GM23248 (cell line): ENCODE measurements around the gene TMEM128. TPM values are rescaled to one million over a fixed set of nuclear protein-coding genes. Genes with fewer than 3 reads are reported as not detected.
"Not testable (repeated sequence)": the region's sequence is repeated elsewhere in the genome, so short reads cannot be mapped to it uniquely, and the experiment has no call there.

Source experiments
- DNase-seq: peaks from one replicate; pipeline ENCODE4 v3.0.0-alpha.2; 2015
- H2AFZ ChIP-seq: fragments of 200-600 bp; sonication (generic); 2 replicates; pipeline ENCODE4 v1.6.1; 2016; ENCODE audit warnings: antibody characterized with exemption
- H3F3A ChIP-seq: fragments of 200-600 bp; sonication (generic); 2 replicates; pipeline ENCODE4 v1.6.1; 2016; ENCODE audit warnings: mild to moderate bottlenecking, antibody characterized with exemption, mixed run types; ENCODE audit not compliant: insufficient read depth
- H3K27ac ChIP-seq: fragments of 200-600 bp; sonication (generic); 2 replicates; pipeline ENCODE4 v1.5.1; 2016; ENCODE audit warnings: mild to moderate bottlenecking
- H3K27me3 ChIP-seq: fragments of 200-600 bp; sonication (generic); replicated peaks from 2 replicates; pipeline ENCODE4 v1.6.1; 2016; ENCODE audit warnings: mild to moderate bottlenecking; ENCODE audit not compliant: insufficient read depth
- H3K36me3 ChIP-seq: fragments of 200-600 bp; sonication (generic); 2 replicates; pipeline ENCODE4 v1.6.1; 2016; ENCODE audit warnings: low read depth, mild to moderate bottlenecking
- H3K4me1 ChIP-seq: fragments of 200-600 bp; sonication (generic); 2 replicates; pipeline ENCODE4 v1.6.1; 2016; ENCODE audit warnings: mild to moderate bottlenecking; ENCODE audit not compliant: insufficient read depth
- H3K4me2 ChIP-seq: fragments of 200-600 bp; sonication (generic); one replicate; pipeline ENCODE4 v1.6.1; 2016; ENCODE audit warnings: mild to moderate bottlenecking; ENCODE audit not compliant: unreplicated experiment
- H3K4me3 ChIP-seq: fragments of 200-600 bp; sonication (generic); 2 replicates; pipeline ENCODE4 v1.5.1; 2016; ENCODE audit warnings: mild to moderate bottlenecking
- H3K79me2 ChIP-seq: fragments of 200-600 bp; sonication (generic); 2 replicates; pipeline ENCODE4 v1.6.1; 2016; ENCODE audit warnings: mild to moderate bottlenecking; ENCODE audit not compliant: insufficient read depth
- H3K9ac ChIP-seq: fragments of 200-600 bp; sonication (generic); 2 replicates; pipeline ENCODE4 v1.6.1; 2016; ENCODE audit warnings: mild to moderate bottlenecking
- H3K9me2 ChIP-seq: fragments of 200-600 bp; sonication (generic); 2 replicates; pipeline ENCODE4 v1.6.1; 2016; ENCODE audit warnings: mixed run types, mild to moderate bottlenecking, moderate library complexity; ENCODE audit not compliant: insufficient read depth
- H3K9me3 ChIP-seq: fragments of 200-600 bp; sonication (generic); one replicate; pipeline ENCODE4 v1.6.1; 2017; ENCODE audit warnings: low read depth
- H4K20me1 ChIP-seq: fragments of 200-600 bp; sonication (generic); 2 replicates; pipeline ENCODE4 v1.6.0; 2016; ENCODE audit not compliant: insufficient read depth
- EZH2 ChIP-seq: fragments of 200-600 bp; sonication (generic); IDR thresholded peaks from 2 replicates; pipeline ENCODE4 v1.6.1; 2018; ENCODE audit warnings: antibody characterized with exemption, mild to moderate bottlenecking; ENCODE audit not compliant: insufficient read depth, poor library complexity, severe bottlenecking
- EZH2phosphoT487 ChIP-seq: fragments of 200-600 bp; sonication (generic); IDR thresholded peaks from 2 replicates; pipeline ENCODE4 v1.6.1; 2018; ENCODE audit warnings: antibody characterized with exemption, moderate library complexity, mild to moderate bottlenecking, low read depth; ENCODE audit not compliant: insufficient read depth
- WGBS, 2 experiments: methylation state at CpG; one replicate each; pipeline ENCODE4 v1.1.6; 2015 to 2017; ENCODE audit warnings: low lambda C conversion rate in 2 of 2, low coverage in 1 of 2; ENCODE audit errors: missing lambda C conversion rate in 2 of 2; 5-methylcytosine and 5-hydroxymethylcytosine counted together
- in situ Hi-C: fragments of 300-500 bp; cut with MboI; formaldehyde crosslinking; loops from 2 replicates; pipeline ENCODE4 v1.15.0; 2020
- polyA plus RNA-seq: library from polyadenylated mRNA; unstranded; fragments of >200 nt; fragmentation: Nextera tagmentation; extraction: Ambion mirVana; gene quantifications from 2 replicates; pipeline ENCODE4 v1.2.1, GENCODE V29; 2016
- total RNA-seq: library from RNA; depleted of rRNA; stranded (reverse); fragments of >200 nt; shearing (Covaris generic); gene quantifications from 2 replicates; pipeline ENCODE4 v1.2.3, GENCODE V29; 2014

Gene TMEM128
- total and polyA plus RNA-seq, 2 experiments from 2014 or later: 25.9 to 35.4 TPM

DNA sequence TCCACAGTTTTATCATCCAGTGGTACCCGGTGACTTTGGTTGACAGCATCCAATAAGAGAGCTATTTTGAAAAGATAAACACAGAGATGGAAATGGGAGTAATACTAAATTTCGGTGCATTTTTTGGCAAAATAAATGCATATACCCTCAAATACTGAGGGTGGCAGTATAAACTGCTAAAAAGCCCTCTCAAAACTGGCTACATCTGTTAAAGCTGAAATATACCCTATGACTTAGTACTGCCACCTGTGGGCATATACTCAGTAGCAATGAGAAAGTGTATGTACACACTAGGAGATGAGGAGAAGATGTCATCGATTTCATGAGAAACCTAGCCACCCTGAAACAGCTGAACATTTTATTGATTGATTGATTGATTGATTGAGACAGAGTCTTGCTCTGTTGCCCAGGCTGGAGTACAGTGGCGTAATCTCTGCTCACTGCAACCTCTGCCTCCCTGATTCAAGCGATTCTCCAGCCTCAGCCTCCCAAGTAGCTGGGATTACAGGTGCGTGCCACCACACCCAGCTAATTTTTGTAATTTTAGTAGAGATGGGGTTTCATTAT lies 12.2 kb upstream of the TMEM128 start:
- Histone ChIP-seq H3K4me2 (no peak overlapping the region), H2AFZ (peak overlapping the region; percentile 26)
- TF ChIP-seq EZH2phosphoT487: no peak
- no peak for TF ChIP-seq EZH2

DNA sequence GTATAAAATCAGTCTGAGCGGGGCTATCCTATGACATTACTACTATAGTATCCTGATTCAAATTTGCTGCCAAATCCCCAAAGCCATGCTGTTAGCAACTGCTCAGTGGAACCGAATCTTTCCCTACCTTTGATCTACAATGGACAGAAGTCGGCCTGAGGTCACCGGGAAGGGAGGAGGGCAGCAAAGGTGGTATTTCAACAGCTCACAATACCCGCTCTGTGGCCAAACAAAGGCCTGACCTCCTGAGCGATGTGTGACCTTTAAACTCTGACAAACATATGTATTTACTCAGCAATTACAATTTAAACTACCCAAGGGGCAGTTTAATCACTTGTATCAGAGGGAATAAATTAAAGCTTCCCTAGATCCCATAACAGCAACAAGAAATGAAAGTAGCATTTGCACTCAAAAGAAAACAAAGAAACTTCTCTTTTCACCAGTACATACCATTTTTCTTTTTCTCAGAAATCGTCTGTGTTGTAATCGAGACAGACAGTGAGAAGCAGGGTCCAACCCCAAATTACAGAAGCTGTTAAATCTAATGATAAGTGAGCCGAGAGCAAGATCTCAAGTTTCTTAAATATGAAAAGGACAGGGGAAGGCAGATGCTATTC lies 11.6 kb upstream of the TMEM128 start:
- in situ Hi-C loops: no loop called here
- no peaks in the 10 kb centered on the region for H3K9me3 ChIP-seq
- H3K9me2 ChIP-seq: no peaks in the 10 kb centered on the region
- WGBS, 2 experiments: 21 to 23% methylated on average over 9 of the region's 9 CpGs
- no peaks in the 10 kb centered on the region for H3F3A ChIP-seq
- no peaks in the 10 kb centered on the region for H3K4me1 ChIP-seq
- H3K36me3 ChIP-seq: no peaks in the 10 kb centered on the region
- H3K4me3 ChIP-seq: no peak overlapping the region
- H3K9ac ChIP-seq: 0 out of 2 replicates have a peak overlapping the region, but pooled peaks have one; percentile 4
- H3K27me3 ChIP-seq: peaks cover 11% of the 10 kb centered on the region
- H3K79me2 ChIP-seq: no peaks in the 10 kb centered on the region
- DNase-seq: no peak
- H4K20me1 ChIP-seq: no peaks in the 10 kb centered on the region
- H3K27ac ChIP-seq: no peak overlapping the region
- H2AFZ ChIP-seq: peak overlapping the region; percentile 26
- TF ChIP-seq EZH2: no peak
- TF ChIP-seq EZH2phosphoT487: no peak
- no peak overlapping the region for H3K4me2 ChIP-seq

More for the DNA sequence above, 12.2 kb upstream of the TMEM128 start:
- Histone ChIP-seq H3K27me3 (peaks cover 4% of the 10 kb centered on the region), H3K9me3 (no peaks in the 10 kb centered on the region), H3K4me1 (no peaks in the 10 kb centered on the region), H4K20me1 (no peaks in the 10 kb centered on the region), H3K4me3 (no peak overlapping the region), H3K9ac (0 out of 2 replicates have a peak overlapping the region, but pooled peaks have one; percentile 4), H3K9me2 (no peaks in the 10 kb centered on the region), H3F3A (no peaks in the 10 kb centered on the region), H3K27ac (no peak overlapping the region), H3K36me3 (no peaks in the 10 kb centered on the region), H3K79me2 (no peaks in the 10 kb centered on the region)
- DNase-seq: peak; percentile 79
- in situ Hi-C loops: no loop called here
- whole genome bisulfite sequencing, 2 experiments: 67 to 77% methylated on average over 6 of the region's 6 CpGs

DNA sequence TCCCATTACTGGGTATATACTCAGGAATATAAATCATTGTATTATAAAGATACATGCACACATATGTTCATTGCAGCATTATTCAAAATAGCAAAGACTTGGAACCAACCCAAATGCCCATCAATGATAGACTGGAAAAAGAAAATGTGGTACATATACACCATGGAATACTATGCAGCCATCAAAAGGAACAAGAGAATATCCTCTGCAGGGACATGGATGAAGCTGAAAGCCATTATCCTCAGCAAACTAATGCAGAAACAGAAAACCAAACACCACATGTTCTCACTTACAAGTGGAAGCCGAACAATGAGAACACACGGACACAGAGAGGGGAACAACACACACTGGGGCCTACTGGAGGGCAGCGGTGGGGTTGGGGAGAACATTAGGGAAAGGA lies 9.7 kb upstream of the TMEM128 start:
- H3K27ac ChIP-seq, H3K4me3 ChIP-seq, H3K4me2 ChIP-seq, H3K79me2 ChIP-seq, H3K9me2 ChIP-seq, H2AFZ ChIP-seq, H3K4me1 ChIP-seq, H3K9ac ChIP-seq, in situ Hi-C loops, H4K20me1 ChIP-seq, DNase-seq, H3K36me3 ChIP-seq, H3F3A ChIP-seq, H3K9me3 ChIP-seq: not testable (repeated sequence)
- peaks cover 15% of the 10 kb centered on the region for H3K27me3 ChIP-seq
- WGBS, 2 experiments: 61 to 71% methylated on average over 3 of the region's 3 CpGs

DNA sequence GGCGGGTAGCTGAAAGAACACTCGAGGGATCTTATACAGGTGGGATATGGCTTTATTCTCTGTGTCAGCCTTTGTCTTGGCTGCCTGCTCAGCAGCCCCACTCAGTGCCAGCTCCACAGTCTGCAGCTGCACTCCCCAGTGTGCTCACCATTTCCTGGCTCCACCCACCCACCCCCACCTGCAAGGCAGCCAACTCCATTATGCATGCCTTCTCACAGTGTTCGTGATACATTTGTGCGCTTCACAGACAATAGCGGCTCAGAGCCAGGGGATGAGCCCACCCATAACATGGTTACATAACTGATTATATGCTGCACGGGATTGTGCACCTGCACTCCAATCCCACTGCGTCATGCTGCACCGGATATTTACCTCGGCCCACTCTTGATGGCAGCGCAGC lies 8.8 kb upstream of the TMEM128 start:
- 72 to 76% methylated on average over 9 to 10 of the region's 10 CpGs for WGBS, 2 experiments
- H4K20me1 ChIP-seq: no peaks in the 10 kb centered on the region
- H2AFZ ChIP-seq: no peak overlapping the region
- H3K9me3 ChIP-seq: no peaks in the 10 kb centered on the region
- H3K4me1 ChIP-seq: no peaks in the 10 kb centered on the region
- no peak overlapping the region for H3K9ac ChIP-seq
- no peak overlapping the region for H3K4me3 ChIP-seq
- H3K79me2 ChIP-seq: no peaks in the 10 kb centered on the region
- DNase-seq: no peak
- peaks cover 15% of the 10 kb centered on the region for H3K27me3 ChIP-seq
- in situ Hi-C loops: no loop called here
- TF ChIP-seq EZH2phosphoT487 (no peak), EZH2 (no peak)
- no peaks in the 10 kb centered on the region for H3K36me3 ChIP-seq
- no peaks in the 10 kb centered on the region for H3K9me2 ChIP-seq
- H3F3A ChIP-seq: no peaks in the 10 kb centered on the region
- H3K4me2 ChIP-seq: no peak overlapping the region
- H3K27ac ChIP-seq: no peak overlapping the region
